GM21367 (cell line): ENCODE data around the gene ATP12A.

ENCODE experiments used
- ATAC-seq: cut with Tn5 transposase; IDR thresholded peaks from one replicate; pipeline ENCODE4 v1.9.1; 2021; ENCODE audit not compliant: unreplicated experiment

The ATP12A gene

GRCh38 chr13:24680258-24680920 lies at the start of gene ATP12A:
Gene ATP12A (plus strand): TSS chr13:24680408. CDS start chr13:24680744, 336 bp downstream.
- ATAC-seq: no peak

- ATAC-seq: no peak
Observed at GRCh38 chr13:24630851-24631620, 49.2 kb upstream of the ATP12A start.

GRCh38 chr13:24631922-24632321 lies 48.3 kb upstream of the ATP12A start:
- ATAC-seq: no peak

- no peak for ATAC-seq
Observed at GRCh38 chr13:24632382-24633121, 47.7 kb upstream of the ATP12A start.

GRCh38 chr13:24636776-24637175 lies 43.4 kb upstream of the ATP12A start:
- ATAC-seq: no peak

- no peak for ATAC-seq
Observed at GRCh38 chr13:24638096-24638495, 42.1 kb upstream of the ATP12A start.

GRCh38 chr13:24640752-24641151 lies 39.5 kb upstream of the ATP12A start:
- ATAC-seq: no peak

- ATAC-seq: no peak
Observed at GRCh38 chr13:24642219-24642618, 38.0 kb upstream of the ATP12A start.

GRCh38 chr13:24644036-24644435 lies 36.2 kb upstream of the ATP12A start:
- no peak for ATAC-seq

GRCh38 chr13:24648271-24648670 lies 31.9 kb upstream of the ATP12A start:
- ATAC-seq: no peak

- ATAC-seq: no peak
Observed at GRCh38 chr13:24648983-24649687, 31.1 kb upstream of the ATP12A start.

GRCh38 chr13:24649688-24650043 lies 30.5 kb upstream of the ATP12A start:
- no peak for ATAC-seq

GRCh38 chr13:24650161-24650560 lies 30.0 kb upstream of the ATP12A start:
- no peak for ATAC-seq

GRCh38 chr13:24651718-24652345 lies 28.4 kb upstream of the ATP12A start:
- ATAC-seq: no peak

- no peak for ATAC-seq
Observed at GRCh38 chr13:24652359-24652758, 27.8 kb upstream of the ATP12A start.

- ATAC-seq: no peak
Observed at GRCh38 chr13:24654741-24655140, 25.5 kb upstream of the ATP12A start.

GRCh38 chr13:24659239-24659638 lies 21.0 kb upstream of the ATP12A start:
- no peak for ATAC-seq

- ATAC-seq: no peak
Observed at GRCh38 chr13:24660023-24660741, 20.0 kb upstream of the ATP12A start.

GRCh38 chr13:24661713-24662112 lies 18.5 kb upstream of the ATP12A start:
- ATAC-seq: no peak
